H1 (cell line): ENCODE measurements around the gene GRM5. TPM values are rescaled to one million over a fixed set of nuclear protein-coding genes. Genes with fewer than 3 reads are reported as not detected.

Experiments
- CTCF ChIA-PET: fragments of 300-600 bp; sonication (Branson Sonifier 250); formaldehyde crosslinking; loops from one replicate; lab custom pipeline; 2021; ENCODE audit not compliant: partially characterized antibody; lab: Charles Lee
- POLR2A ChIA-PET: fragments of 300-600 bp; sonication (Branson Sonifier 250); formaldehyde crosslinking; loops from one replicate; lab custom pipeline; 2021; ENCODE audit warnings: inconsistent platforms; ENCODE audit not compliant: partially characterized antibody; lab: Charles Lee
- DNase-seq, 2 experiments: peaks; one replicate each; pipeline versions ENCODE4 v3.0.0 to v3.0.0-alpha.2; 2010 to 2022; ENCODE audit warnings: low spot score in 2 of 2, low read depth in 1 of 2, mixed read lengths in 1 of 2
- FAIRE-seq: peaks from 2 replicates; lab custom pipeline; 2011; peaks lifted over from hg19 to GRCh38; lab: Jason Lieb, UNC
- H2AFZ ChIP-seq: 2 replicates; pipeline ENCODE4 v1.8.1; 2012; ENCODE audit warnings: low read length, inconsistent platforms
- H2AK5ac ChIP-seq: 2 replicates; pipeline ENCODE4 v1.6.1; 2013; ENCODE audit warnings: low read depth, low read length
- H2BK120ac ChIP-seq: replicated peaks from 2 replicates; pipeline ENCODE3; 2013; ENCODE audit warnings: low read depth, low read length, inconsistent platforms
- H2BK12ac ChIP-seq: 2 replicates; pipeline ENCODE4 v1.6.1; 2013; ENCODE audit warnings: low read depth, low read length
- H2BK15ac ChIP-seq: 2 replicates; pipeline ENCODE4 v1.6.1; 2013; ENCODE audit warnings: low read length
- H2BK20ac ChIP-seq: 2 replicates; pipeline ENCODE4 v1.6.1; 2013; ENCODE audit warnings: low read length
- H2BK5ac ChIP-seq: 2 replicates; pipeline ENCODE4 v1.6.1; 2013; ENCODE audit warnings: low read depth, low read length
- H3K14ac ChIP-seq: 2 replicates; pipeline ENCODE4 v1.6.1; 2013; ENCODE audit warnings: inconsistent platforms; ENCODE audit not compliant: insufficient read length
- H3K18ac ChIP-seq: 2 replicates; pipeline ENCODE4 v1.6.1; 2013; ENCODE audit warnings: low read length; ENCODE audit errors: extremely low read depth
- H3K23ac ChIP-seq: 2 replicates; pipeline ENCODE4 v1.6.1; 2013; ENCODE audit warnings: inconsistent platforms; ENCODE audit not compliant: insufficient read length
- H3K23me2 ChIP-seq: 2 replicates; pipeline ENCODE4 v1.6.1; 2013; ENCODE audit warnings: low read depth, low read length
- H3K27ac ChIP-seq: 2 replicates; pipeline ENCODE4 v1.6.1; 2011; ENCODE audit warnings: low read depth, low read length, inconsistent platforms
- H3K27me3 ChIP-seq, 4 experiments: replicated peaks in 1 of 4; 1 replicate in 1 of 4; 2 replicates in 3 of 4; pipeline versions ENCODE4 v1.6.1 to v1.8.1; 2011 to 2013; ENCODE audit warnings: low read length in 3 of 4, mild to moderate bottlenecking in 3 of 4, inconsistent platforms in 2 of 4, mixed read lengths in 2 of 4, moderate library complexity in 1 of 4; ENCODE audit not compliant: control insufficient read depth in 3 of 4, insufficient read depth in 3 of 4; ENCODE audit errors: extremely low read depth in 1 of 4
- H3K36me3 ChIP-seq, 4 experiments: 2 replicates each; pipeline versions ENCODE4 v1.6.1 to v1.8.1; 2011 to 2013; ENCODE audit warnings: mild to moderate bottlenecking in 4 of 4, low read length in 3 of 4, moderate library complexity in 2 of 4, control low read depth in 1 of 4, inconsistent platforms in 1 of 4; ENCODE audit not compliant: insufficient read depth in 4 of 4, control insufficient read depth in 2 of 4
- H3K4ac ChIP-seq: replicated peaks from 2 replicates; pipeline ENCODE3; 2013; ENCODE audit warnings: low read length, low read depth, mixed read lengths, inconsistent platforms; ENCODE audit not compliant: insufficient read length
- H3K4me1 ChIP-seq, 4 experiments: replicated peaks in 1 of 4; 1 replicate in 1 of 4; 2 replicates in 3 of 4; pipeline versions ENCODE4 v1.6.1 to v1.8.1; 2011 to 2013; ENCODE audit warnings: low read length in 3 of 4, inconsistent platforms in 2 of 4, mixed read lengths in 1 of 4; ENCODE audit not compliant: insufficient read depth in 4 of 4, control insufficient read depth in 3 of 4
- H3K4me2 ChIP-seq, 2 experiments: 2 replicates each; pipeline versions ENCODE4 v1.6.1 to v1.8.1; 2011 to 2013; ENCODE audit warnings: low read depth in 2 of 2, low read length in 2 of 2, control low read depth in 1 of 2, inconsistent platforms in 1 of 2, mild to moderate bottlenecking in 1 of 2; ENCODE audit not compliant: insufficient read depth in 1 of 2
- H3K4me3 ChIP-seq, 4 experiments: fragments of 200-600, 300-600 bp in 1 of 4; sonication (generic), shearing (Covaris generic), sonication (Bioruptor Twin) in 1 of 4; 2 replicates each; pipeline versions ENCODE4 v1.5.1 to v1.8.1; 2011 to 2016; ENCODE audit warnings: low read length in 4 of 4, low read depth in 3 of 4, control low read depth in 2 of 4, inconsistent platforms in 2 of 4, mild to moderate bottlenecking in 2 of 4, mixed read lengths in 1 of 4, moderate library complexity in 1 of 4; ENCODE audit not compliant: insufficient read depth in 2 of 4; ENCODE audit errors: extremely low read depth in 1 of 4
- H3K56ac ChIP-seq: replicated peaks from 2 replicates; pipeline ENCODE3; 2013; ENCODE audit warnings: low read depth, mild to moderate bottlenecking, mixed read lengths, low read length, inconsistent platforms; ENCODE audit not compliant: insufficient read length
- H3K79me1 ChIP-seq: 2 replicates; pipeline ENCODE4 v1.6.1; 2013; ENCODE audit warnings: low read depth, low read length, control low read depth
- H3K79me2 ChIP-seq, 2 experiments: 2 replicates each; pipeline versions ENCODE4 v1.6.1 to v1.8.1; 2012 to 2013; ENCODE audit warnings: low read length in 2 of 2, mild to moderate bottlenecking in 2 of 2, inconsistent platforms in 1 of 2; ENCODE audit not compliant: insufficient read depth in 2 of 2, control insufficient read depth in 1 of 2
- H3K9ac ChIP-seq, 4 experiments: replicated peaks in 1 of 4; 1 replicate in 1 of 4; 2 replicates in 3 of 4; pipeline versions ENCODE4 v1.6.1 to v1.8.1; 2011 to 2013; ENCODE audit warnings: low read depth in 3 of 4, low read length in 3 of 4, control low read depth in 2 of 4, mild to moderate bottlenecking in 2 of 4, moderate library complexity in 2 of 4, inconsistent platforms in 1 of 4; ENCODE audit errors: extremely low read depth in 1 of 4
- H3K9me3 ChIP-seq, 2 experiments: 2 replicates each; pipeline versions ENCODE4 v1.6.1 to v1.8.1; 2012 to 2013; ENCODE audit warnings: mild to moderate bottlenecking in 2 of 2, moderate library complexity in 2 of 2, control low read depth in 1 of 2, inconsistent platforms in 1 of 2, low read depth in 1 of 2, low read length in 1 of 2, mixed read lengths in 1 of 2; ENCODE audit not compliant: insufficient read depth in 2 of 2
- H4K20me1 ChIP-seq, 2 experiments: replicated peaks in 1 of 2; 2 replicates each; pipeline versions ENCODE3 to v1.8.1; 2011 to 2013; ENCODE audit warnings: inconsistent platforms in 2 of 2, low read length in 2 of 2, mild to moderate bottlenecking in 1 of 2; ENCODE audit not compliant: insufficient read depth in 2 of 2, control insufficient read depth in 1 of 2
- H4K5ac ChIP-seq: 2 replicates; pipeline ENCODE4 v1.6.1; 2013; ENCODE audit warnings: low read length, low read depth, mixed read lengths, inconsistent platforms; ENCODE audit not compliant: insufficient read length
- H4K8ac ChIP-seq: 2 replicates; pipeline ENCODE4 v1.8.0; 2013; ENCODE audit warnings: mild to moderate bottlenecking, moderate library complexity, low read length, inconsistent platforms; ENCODE audit not compliant: insufficient read depth; ENCODE audit errors: extremely low read depth
- H4K91ac ChIP-seq: replicated peaks from 2 replicates; pipeline ENCODE3; 2013; ENCODE audit warnings: low read length, mixed read lengths, inconsistent platforms; ENCODE audit not compliant: insufficient read length
- ATF2 ChIP-seq: IDR thresholded peaks from 2 replicates; pipeline ENCODE4 v1.6.1; 2012; ENCODE audit warnings: low read length, inconsistent platforms
- BRCA1 ChIP-seq: IDR thresholded peaks from 2 replicates; pipeline ENCODE4 v1.6.1; 2012; ENCODE audit warnings: low read depth, low read length, improper control_type of control experiment
- CBX8 ChIP-seq: fragments of 300-800, 300-1000 bp; sonication (generic); IDR thresholded peaks from 2 replicates; pipeline ENCODE4 v1.7.1; 2016; ENCODE audit warnings: low read depth, low read length, borderline replicate concordance
- E2F6 ChIP-seq: IDR thresholded peaks from 2 replicates; pipeline ENCODE4 v1.6.1; 2012; ENCODE audit warnings: inconsistent platforms
- FOSL1 ChIP-seq: IDR thresholded peaks from 2 replicates; pipeline ENCODE4 v1.6.1; 2011; ENCODE audit warnings: mild to moderate bottlenecking, low read depth, low read length, moderate library complexity; ENCODE audit not compliant: insufficient read depth
- HDAC6 ChIP-seq: IDR thresholded peaks from one replicate; pipeline ENCODE4 v1.7.1; 2012; ENCODE audit warnings: low read depth, mild to moderate bottlenecking, inconsistent platforms, low read length, moderate library complexity
- JUND ChIP-seq: IDR thresholded peaks from 2 replicates; pipeline ENCODE4 v1.6.1; 2011; ENCODE audit warnings: mild to moderate bottlenecking, improper control_type of control experiment, low read length
- RXRA ChIP-seq: IDR thresholded peaks from 2 replicates; pipeline ENCODE4 v1.6.1; 2011; ENCODE audit warnings: low read depth, mild to moderate bottlenecking, low read length, moderate library complexity; ENCODE audit not compliant: insufficient read depth
- WGBS, 2 experiments: shearing (Covaris generic) in 1 of 2; methylation state at CpG; one replicate each; pipeline versions ENCODE4 v1.1.6 to v1.1.7; 2013 to 2015; ENCODE audit warnings: low lambda C conversion rate in 2 of 2, mixed read lengths in 2 of 2, inconsistent platforms in 1 of 2, low coverage in 1 of 2, missing lambda C conversion rate in 1 of 2; ENCODE audit not compliant: insufficient replicate concordance in 2 of 2, insufficient coverage in 1 of 2, insufficient read length in 1 of 2; ENCODE audit errors: extremely low coverage in 1 of 2, missing lambda C conversion rate in 1 of 2; 5-methylcytosine and 5-hydroxymethylcytosine counted together
- polyA plus RNA-seq, 7 experiments: library from polyadenylated mRNA; depleted of rRNA in 3 of 7; stranded (reverse) in 5 of 7; unstranded in 2 of 7; fragments of >200 nt in 5 of 7; fragments of 200-250 nt in 2 of 7; gene quantifications; 1 replicate in 5 of 7; 2 replicates in 1 of 7; 4 replicates in 1 of 7; pipeline versions ENCODE4 v1.2.1 to v1.2.3, GENCODE V29; 2011 to 2013; ENCODE audit warnings: missing spikeins in 2 of 7, mixed read lengths in 2 of 7
- total RNA-seq: library from RNA; stranded (reverse); fragmentation: NEBNext Ultra II Directional; extraction: Animal tissue kit (Norgen Biotek cat#: 25700); gene quantifications from 2 replicates; pipeline ENCODE4 v1.2.1, GENCODE V29; 2021

Gene GRM5
- total and polyA plus RNA-seq, 2 of the 8 experiments (the other 6 are each of a cell fraction or from before 2014, with no cell fraction given), result 0.15 to 0.43 TPM

GRCh38 chr11:88537613-88538012 is 528.2 kb downstream of the GRM5 start:
- Histone ChIP-seq H3K4me1 (no peaks in the 10 kb centered on the region), H3K18ac (no peak overlapping the region), H3K23ac (no peak overlapping the region), H2BK20ac (no peak overlapping the region), H3K9me3 (no peaks in the 10 kb centered on the region), H3K23me2 (no peaks in the 10 kb centered on the region), H2BK15ac (no peak overlapping the region), H3K14ac (no peak overlapping the region), H3K36me3 (no peaks in the 10 kb centered on the region), H2BK12ac (no peak overlapping the region), H2BK120ac (no peak overlapping the region), H2BK5ac (no peak overlapping the region), H4K91ac (no peak overlapping the region), H4K8ac (no peak overlapping the region), H3K9ac (no peak overlapping the region), H3K27me3 (no peaks in the 10 kb centered on the region), H3K4me3 (no peak overlapping the region), H3K79me2 (no peaks in the 10 kb centered on the region), H4K5ac (no peak overlapping the region), H4K20me1 (no peaks in the 10 kb centered on the region), H3K79me1 (no peaks in the 10 kb centered on the region), H3K56ac (no peak overlapping the region), H3K4ac (no peak overlapping the region), H3K4me2 (no peak overlapping the region), H3K27ac (no peak overlapping the region), H2AK5ac (no peak overlapping the region), H2AFZ (no peak overlapping the region)
- ChIA-PET POLR2A (no interaction called here), CTCF (interaction anchor here (1.0 to 2.5 kb wide), 11 partner anchors 14 to 674 kb away, joined by 3 to 11 read pairs (median 4); no protein-coding TSS in a partner anchor)
- WGBS, 2 experiments, result 50% methylated on average over 2 of the region's 2 CpGs; no CpG with 5 or more reads in 1 of the 2 experiments
- no peak for FAIRE-seq
- no peak for DNase-seq
- no peak for TF ChIP-seq FOSL1
- no peak for TF ChIP-seq BRCA1
- TF ChIP-seq CBX8, result no peak
- no peak for TF ChIP-seq ATF2
- no peak for TF ChIP-seq JUND
- TF ChIP-seq HDAC6, result no peak
- TF ChIP-seq RXRA, result no peak
- no peak for TF ChIP-seq E2F6
